ENCODE data around the gene RGMA. TPM values are rescaled to one million over a fixed set of nuclear protein-coding genes. Genes with fewer than 3 reads are reported as not detected.

The RGMA gene, protein sequence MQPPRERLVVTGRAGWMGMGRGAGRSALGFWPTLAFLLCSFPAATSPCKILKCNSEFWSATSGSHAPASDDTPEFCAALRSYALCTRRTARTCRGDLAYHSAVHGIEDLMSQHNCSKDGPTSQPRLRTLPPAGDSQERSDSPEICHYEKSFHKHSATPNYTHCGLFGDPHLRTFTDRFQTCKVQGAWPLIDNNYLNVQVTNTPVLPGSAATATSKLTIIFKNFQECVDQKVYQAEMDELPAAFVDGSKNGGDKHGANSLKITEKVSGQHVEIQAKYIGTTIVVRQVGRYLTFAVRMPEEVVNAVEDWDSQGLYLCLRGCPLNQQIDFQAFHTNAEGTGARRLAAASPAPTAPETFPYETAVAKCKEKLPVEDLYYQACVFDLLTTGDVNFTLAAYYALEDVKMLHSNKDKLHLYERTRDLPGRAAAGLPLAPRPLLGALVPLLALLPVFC
- total RNA-seq (ENCODE audit: low replicate concordance), result 3.1 and 6.1 TPM in 2 replicates

DNA sequence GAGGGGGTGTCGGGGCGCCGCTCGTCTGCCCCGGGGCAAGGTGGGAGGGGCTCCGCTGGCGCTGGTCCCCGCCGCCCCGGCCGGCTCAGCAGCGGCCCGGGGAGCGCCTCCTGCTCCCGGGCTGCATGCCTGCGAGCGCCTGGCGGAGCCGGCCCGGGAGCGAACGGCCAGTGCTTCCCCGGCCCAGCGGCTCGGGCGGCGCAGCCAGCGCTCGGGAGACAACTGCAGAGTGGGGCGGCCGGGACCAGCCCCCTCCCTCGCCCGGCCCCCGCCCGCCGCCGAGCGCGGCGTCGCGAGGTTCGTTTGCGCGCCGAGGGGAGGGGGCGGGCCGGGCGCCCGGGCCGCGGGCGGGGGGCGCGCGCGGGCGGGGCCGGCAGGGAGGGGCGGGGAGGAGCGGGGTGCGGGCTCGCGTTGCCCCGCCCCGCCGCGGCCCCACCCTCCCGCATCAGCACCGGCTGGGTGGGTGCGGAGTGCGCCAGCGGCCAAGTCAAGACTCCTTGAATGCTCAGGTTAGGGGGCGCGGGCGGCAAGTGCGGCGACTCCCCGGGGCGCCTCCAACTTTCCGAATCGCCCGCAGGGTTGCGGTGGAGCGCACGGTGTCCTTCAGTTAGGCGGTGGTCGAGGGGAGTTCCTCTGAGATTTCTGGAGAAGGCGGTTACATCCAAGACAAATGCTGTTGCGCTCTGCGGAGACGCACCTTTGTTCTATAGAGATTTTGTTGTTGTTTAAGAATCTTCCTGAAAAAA is at the start of gene RGMA:
Gene RGMA (minus strand): TSS at position 231 of the 746 bp plus-strand sequence. CDS start 279 bp downstream, outside the sequence.
- TF ChIP-seq CTCF (IDR thresholded peaks at IDR 0.05; ENCODE audit: insufficient read depth, low read length), result no peak
- no peak for DNase-seq (ENCODE audit: low read depth)
- H3K4me3 ChIP-seq (ENCODE audit: low read depth, low read length), result peak within 1 kb of the TSS; percentile 48

- DNase-seq (ENCODE audit: low read depth), result no peak
- TF ChIP-seq CTCF (IDR thresholded peaks at IDR 0.05; ENCODE audit: insufficient read depth, low read length), result no peak
- H3K4me3 ChIP-seq (ENCODE audit: low read depth, low read length), result no peak overlapping the region
Observed at GRCh38 chr15:93136606-93137005, 47.6 kb upstream of the RGMA start.

DNA sequence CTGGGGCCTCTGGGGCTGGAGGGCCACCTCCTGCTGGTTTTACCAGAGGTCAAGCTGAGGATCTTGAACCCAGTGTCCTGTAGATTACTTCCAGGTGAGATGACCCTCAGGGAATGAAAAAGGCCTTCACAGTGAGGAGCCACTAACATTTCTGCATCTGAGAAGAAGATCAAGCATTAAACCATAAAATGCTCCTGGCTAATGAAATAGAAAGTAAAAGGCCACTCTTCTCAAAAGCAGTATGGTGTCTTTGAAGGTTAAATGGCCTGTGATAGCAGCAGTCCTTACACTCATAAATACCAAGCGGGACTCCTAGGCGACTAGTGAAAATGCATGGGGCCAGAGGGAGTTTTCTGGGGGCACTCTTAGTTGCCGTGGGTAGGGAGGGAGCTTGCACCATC is 47.0 kb upstream of the RGMA start:
- H3K4me3 ChIP-seq (ENCODE audit: low read depth, low read length), result no peak overlapping the region
- no peak for DNase-seq (ENCODE audit: low read depth)
- TF ChIP-seq CTCF (IDR thresholded peaks at IDR 0.05; ENCODE audit: insufficient read depth, low read length), result no peak

- TF ChIP-seq CTCF (IDR thresholded peaks at IDR 0.05; ENCODE audit: insufficient read depth, low read length), result no peak
- no peak for DNase-seq (ENCODE audit: low read depth)
- H3K4me3 ChIP-seq (ENCODE audit: low read depth, low read length), result no peak overlapping the region
Observed at GRCh38 chr15:93135459-93135858, 46.4 kb upstream of the RGMA start.

- no peak overlapping the region for H3K4me3 ChIP-seq (ENCODE audit: low read depth, low read length)
- no peak for TF ChIP-seq CTCF (IDR thresholded peaks at IDR 0.05; ENCODE audit: insufficient read depth, low read length)
- DNase-seq (ENCODE audit: low read depth), result no peak
Observed at GRCh38 chr15:93131485-93132095, 42.6 kb upstream of the RGMA start.

- no peak for TF ChIP-seq CTCF (IDR thresholded peaks at IDR 0.05; ENCODE audit: insufficient read depth, low read length)
- DNase-seq (ENCODE audit: low read depth), result no peak
- H3K4me3 ChIP-seq (ENCODE audit: low read depth, low read length), result no peak overlapping the region
Observed at GRCh38 chr15:93129702-93130488, 40.9 kb upstream of the RGMA start.
